ENCODE results near the gene SMIM8.

Gene SMIM8

DNA sequence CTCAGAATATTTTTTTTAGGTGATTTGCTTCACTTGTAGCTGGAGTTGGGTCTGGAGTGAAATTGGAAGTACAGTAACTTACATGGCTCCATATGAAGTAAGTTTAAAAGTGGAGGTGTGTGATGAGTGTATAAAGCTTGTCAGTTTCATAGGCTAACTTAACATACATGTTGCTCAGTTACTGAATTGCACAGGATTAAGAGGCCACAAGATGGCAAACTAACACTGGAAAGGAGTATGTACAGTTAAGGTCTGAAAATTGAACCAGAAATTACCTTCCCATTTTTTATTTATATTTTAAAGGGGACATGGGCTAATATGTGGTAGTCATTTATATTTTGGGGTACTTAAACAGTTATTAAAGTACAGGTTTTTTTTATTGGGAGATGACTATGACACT is 45.3 kb upstream of the SMIM8 start:
- Histone ChIP-seq H3K27ac (ENCODE audit: low read length) (no peak overlapping the region), H2AFZ (ENCODE audit: low read length) (no peak overlapping the region), H3K4me2 (ENCODE audit: low read depth, low read length) (no peak overlapping the region), H3K9me2 (replicated peaks; ENCODE audit: insufficient read depth, low read length) (no peaks in the 10 kb centered on the region), H3K9me3 (replicated peaks; ENCODE audit: insufficient read depth, low read length) (no peaks in the 10 kb centered on the region), H3K36me3 (replicated peaks; ENCODE audit: insufficient read depth, low read length) (no peaks in the 10 kb centered on the region), H3K27me3 (replicated peaks; ENCODE audit: insufficient read depth, low read length) (no peaks in the 10 kb centered on the region), H3K9ac (ENCODE audit: low read length) (no peak overlapping the region), H3K4me3 (ENCODE audit: low read length) (no peak overlapping the region), H3K4me1 (ENCODE audit: low read length) (no peaks in the 10 kb centered on the region), H4K20me1 (ENCODE audit: insufficient read depth, low read length) (no peaks in the 10 kb centered on the region), H3K79me2 (ENCODE audit: low read length) (no peaks in the 10 kb centered on the region), H3F3A (ENCODE audit: insufficient read depth, low read length) (no peaks in the 10 kb centered on the region)
- DNase-seq, result no peak
- TF ChIP-seq, protein P1, sequence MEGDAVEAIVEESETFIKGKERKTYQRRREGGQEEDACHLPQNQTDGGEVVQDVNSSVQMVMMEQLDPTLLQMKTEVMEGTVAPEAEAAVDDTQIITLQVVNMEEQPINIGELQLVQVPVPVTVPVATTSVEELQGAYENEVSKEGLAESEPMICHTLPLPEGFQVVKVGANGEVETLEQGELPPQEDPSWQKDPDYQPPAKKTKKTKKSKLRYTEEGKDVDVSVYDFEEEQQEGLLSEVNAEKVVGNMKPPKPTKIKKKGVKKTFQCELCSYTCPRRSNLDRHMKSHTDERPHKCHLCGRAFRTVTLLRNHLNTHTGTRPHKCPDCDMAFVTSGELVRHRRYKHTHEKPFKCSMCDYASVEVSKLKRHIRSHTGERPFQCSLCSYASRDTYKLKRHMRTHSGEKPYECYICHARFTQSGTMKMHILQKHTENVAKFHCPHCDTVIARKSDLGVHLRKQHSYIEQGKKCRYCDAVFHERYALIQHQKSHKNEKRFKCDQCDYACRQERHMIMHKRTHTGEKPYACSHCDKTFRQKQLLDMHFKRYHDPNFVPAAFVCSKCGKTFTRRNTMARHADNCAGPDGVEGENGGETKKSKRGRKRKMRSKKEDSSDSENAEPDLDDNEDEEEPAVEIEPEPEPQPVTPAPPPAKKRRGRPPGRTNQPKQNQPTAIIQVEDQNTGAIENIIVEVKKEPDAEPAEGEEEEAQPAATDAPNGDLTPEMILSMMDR (IDR thresholded peaks at IDR 0.05; ENCODE audit: low read length), result peak; percentile 14
- TF ChIP-seq EZH2 (optimal IDR thresholded peaks at IDR 0.05; ENCODE audit: low read depth, low read length), result no peak

DNA sequence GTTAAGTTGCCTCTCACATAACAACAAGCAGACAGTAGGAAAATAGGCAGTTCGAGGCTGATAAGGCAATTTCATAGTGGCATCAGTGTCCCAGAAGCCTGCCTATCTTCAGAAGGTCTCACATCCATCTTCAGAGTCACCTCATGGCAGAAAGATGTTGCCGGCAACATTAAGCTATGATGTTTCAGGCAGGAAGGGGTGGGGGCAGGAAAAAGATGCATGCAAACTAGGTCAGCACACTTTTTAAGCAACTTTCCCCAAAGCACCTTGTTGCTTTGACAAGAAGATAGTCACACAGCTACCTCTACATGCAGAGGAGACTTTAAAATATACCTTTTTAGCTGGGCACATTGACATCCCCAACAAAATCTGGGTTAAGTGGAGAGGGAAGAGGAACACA is 43.2 kb upstream of the SMIM8 start:
- H3K9me2 ChIP-seq (replicated peaks; ENCODE audit: insufficient read depth, low read length), result no peaks in the 10 kb centered on the region
- H3K27ac ChIP-seq (ENCODE audit: low read length), result no peak overlapping the region
- no peak overlapping the region for H2AFZ ChIP-seq (ENCODE audit: low read length)
- no peaks in the 10 kb centered on the region for H3K9me3 ChIP-seq (replicated peaks; ENCODE audit: insufficient read depth, low read length)
- no peak overlapping the region for H3K4me2 ChIP-seq (ENCODE audit: low read depth, low read length)
- H4K20me1 ChIP-seq (ENCODE audit: insufficient read depth, low read length), result no peaks in the 10 kb centered on the region
- TF ChIP-seq EZH2phosphoT487 (IDR thresholded peaks at IDR 0.05; ENCODE audit: low read length) (no peak), EZH2 (optimal IDR thresholded peaks at IDR 0.05; ENCODE audit: low read depth, low read length) (no peak)
- TF ChIP-seq, protein P1 (IDR thresholded peaks at IDR 0.05; ENCODE audit: low read length), result no peak
- no peak overlapping the region for H3K4me3 ChIP-seq (ENCODE audit: low read length)
- H3K27me3 ChIP-seq (replicated peaks; ENCODE audit: insufficient read depth, low read length), result no peaks in the 10 kb centered on the region
- DNase-seq, result no peak
- no peaks in the 10 kb centered on the region for H3K79me2 ChIP-seq (ENCODE audit: low read length)
- no peaks in the 10 kb centered on the region for H3F3A ChIP-seq (ENCODE audit: insufficient read depth, low read length)
- H3K9ac ChIP-seq (ENCODE audit: low read length), result no peak overlapping the region
- H3K36me3 ChIP-seq (replicated peaks; ENCODE audit: insufficient read depth, low read length), result no peaks in the 10 kb centered on the region
- no peaks in the 10 kb centered on the region for H3K4me1 ChIP-seq (ENCODE audit: low read length)

DNA sequence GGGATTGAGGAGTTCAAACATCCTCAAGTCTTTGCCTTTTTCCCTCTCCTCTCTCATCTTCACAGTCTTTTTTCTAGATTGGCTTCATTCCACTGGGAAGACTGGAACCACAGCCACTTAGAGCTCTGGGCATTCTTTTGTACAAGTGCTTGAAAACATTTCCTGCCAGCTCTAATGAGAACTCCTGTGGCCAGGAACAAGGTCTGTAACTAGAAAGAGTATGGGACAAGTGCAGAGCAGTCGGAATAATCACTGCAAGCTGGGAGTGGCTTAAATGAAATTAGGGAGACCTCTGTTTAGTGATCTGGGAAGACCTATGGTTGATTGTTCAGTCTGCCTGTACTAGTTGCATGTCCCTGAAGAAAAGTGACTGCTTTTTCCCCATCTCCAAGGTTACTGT is 41.0 kb upstream of the SMIM8 start:
- Histone ChIP-seq H3K4me1 (ENCODE audit: low read length) (no peaks in the 10 kb centered on the region), H3K36me3 (replicated peaks; ENCODE audit: insufficient read depth, low read length) (no peaks in the 10 kb centered on the region), H3K4me3 (ENCODE audit: low read length) (no peak overlapping the region)

More for the DNA sequence above, 41.0 kb upstream of the SMIM8 start:
- H2AFZ ChIP-seq (ENCODE audit: low read length), result no peak overlapping the region
- no peaks in the 10 kb centered on the region for H3K79me2 ChIP-seq (ENCODE audit: low read length)
- H3K9ac ChIP-seq (ENCODE audit: low read length), result no peak overlapping the region
- H3K9me3 ChIP-seq (replicated peaks; ENCODE audit: insufficient read depth, low read length), result no peaks in the 10 kb centered on the region
- no peaks in the 10 kb centered on the region for H3K9me2 ChIP-seq (replicated peaks; ENCODE audit: insufficient read depth, low read length)
- H4K20me1 ChIP-seq (ENCODE audit: insufficient read depth, low read length), result no peaks in the 10 kb centered on the region
- no peak overlapping the region for H3K27ac ChIP-seq (ENCODE audit: low read length)
- H3K4me2 ChIP-seq (ENCODE audit: low read depth, low read length), result no peak overlapping the region
- H3K27me3 ChIP-seq (replicated peaks; ENCODE audit: insufficient read depth, low read length), result no peaks in the 10 kb centered on the region
- no peak for TF ChIP-seq EZH2phosphoT487 (IDR thresholded peaks at IDR 0.05; ENCODE audit: low read length)
- TF ChIP-seq, protein P1 (IDR thresholded peaks at IDR 0.05; ENCODE audit: low read length), result no peak
- TF ChIP-seq EZH2 (optimal IDR thresholded peaks at IDR 0.05; ENCODE audit: low read depth, low read length), result no peak
- no peaks in the 10 kb centered on the region for H3F3A ChIP-seq (ENCODE audit: insufficient read depth, low read length)
- DNase-seq, result no peak
